DMS53 treated with DMSO at 0.1 percent for 48 hours (cell line): ENCODE measurements around the gene FRMD4A.

ENCODE experiments used
- DNase-seq: peaks from one replicate; lab custom pipeline; 2025; ENCODE audit not compliant: unreplicated experiment; lab: John Stamatoyannopoulos, UW

Gene FRMD4A

DNA sequence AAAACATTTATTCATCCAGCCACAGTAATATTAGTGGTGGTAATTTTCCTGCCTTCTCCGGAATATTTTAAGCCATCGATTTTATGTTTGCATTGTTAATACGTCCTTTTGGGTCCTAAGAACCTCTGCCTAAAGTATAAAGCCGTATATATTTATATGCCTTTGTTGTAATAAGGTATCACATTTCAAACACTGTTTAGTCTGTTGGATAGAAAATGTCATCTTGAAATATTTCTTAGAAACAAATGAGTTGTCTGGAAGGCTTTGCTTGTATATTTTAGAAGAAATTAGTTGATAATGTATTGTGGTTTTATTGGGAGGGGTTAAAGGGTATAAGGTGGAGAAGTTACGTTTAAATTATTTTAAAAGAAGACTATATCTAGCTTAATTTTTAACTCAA, 732.8 kb downstream of the FRMD4A start:
- no peak for DNase-seq

DNA sequence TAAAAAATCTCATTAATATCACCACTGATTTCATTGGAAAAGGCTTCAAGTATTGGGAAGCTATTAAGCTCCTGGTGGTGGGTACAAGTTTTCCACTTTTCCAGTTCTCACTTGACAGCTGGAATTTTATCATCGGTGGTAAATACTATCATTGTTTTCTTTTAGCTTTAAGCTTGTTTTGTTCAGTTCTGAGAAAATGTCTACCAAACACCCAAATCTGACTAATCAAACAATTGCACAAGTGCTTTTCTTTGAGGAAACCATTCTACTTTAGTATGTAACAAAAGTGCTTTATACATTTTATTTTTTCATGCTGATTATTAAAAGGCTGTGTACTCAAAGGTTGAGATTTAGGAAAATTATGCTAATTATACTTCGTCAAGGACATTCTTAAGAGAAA, 736.1 kb downstream of the FRMD4A start:
- DNase-seq = no peak
